C1 segment of cervical spinal cord (tissue), 14 donors: ENCODE measurements around the gene MAP3K2.
A peak's percentile ranks its signal among the peaks of the same experiment; 100 is the strongest.
"Not testable (repeated sequence)": the region's sequence is repeated elsewhere in the genome, so short reads cannot be mapped to it uniquely, and the experiment has no call there.

Experiments
- DNase-seq, 14 donors: peaks; one replicate each; lab custom pipeline; 2025; lab: John Stamatoyannopoulos, UW

Gene MAP3K2

GRCh38 chr2:127421116-127421800, 33.5 kb upstream of the MAP3K2 start:
- DNase-seq: no peak

GRCh38 chr2:127420039-127420864, 32.5 kb upstream of the MAP3K2 start:
- no peak for DNase-seq

- no peak for DNase-seq
Measured at GRCh38 chr2:127419448-127420038, 31.8 kb upstream of the MAP3K2 start.

GRCh38 chr2:127419112-127419430, 31.3 kb upstream of the MAP3K2 start:
- no peak for DNase-seq

- DNase-seq: no peak
Measured at GRCh38 chr2:127418300-127419111, 30.7 kb upstream of the MAP3K2 start, which contains the start of gene PROC. Gene PROC (plus strand): TSS chr2:127418427. CDS start chr2:127419943, 1,516 bp downstream.

GRCh38 chr2:127417406-127417805, 29.6 kb upstream of the MAP3K2 start:
- DNase-seq: no peak

GRCh38 chr2:127416506-127417001, 28.8 kb upstream of the MAP3K2 start:
- DNase-seq: no peak

- peak in 3 of 14 donors; percentile 21 to 37 (median 32) for DNase-seq
Measured at GRCh38 chr2:127415593-127416505, 28.1 kb upstream of the MAP3K2 start.

GRCh38 chr2:127414638-127415592, 27.1 kb upstream of the MAP3K2 start:
- no peak for DNase-seq

- no peak for DNase-seq
Measured at GRCh38 chr2:127413782-127414637, 26.2 kb upstream of the MAP3K2 start.

- no peak for DNase-seq
Measured at GRCh38 chr2:127413200-127413599, 25.4 kb upstream of the MAP3K2 start.

GRCh38 chr2:127411653-127412369, 24.0 kb upstream of the MAP3K2 start:
- DNase-seq: peak in 1 of 14 donors; percentile 17

- DNase-seq: peak in 1 of 14 donors; percentile 29
Measured at GRCh38 chr2:127410871-127411652, 23.3 kb upstream of the MAP3K2 start.

- not testable (repeated sequence) for DNase-seq
Measured at GRCh38 chr2:127409716-127410115, 21.9 kb upstream of the MAP3K2 start.

- no peak for DNase-seq
Measured at GRCh38 chr2:127408807-127409099, 21.0 kb upstream of the MAP3K2 start.

- peak; percentile 25 to 94 (median 83) for DNase-seq
Measured at GRCh38 chr2:127408004-127408806, 20.4 kb upstream of the MAP3K2 start.
